HepG2 (cell line): ENCODE results near the gene ICAM3. TPM values are rescaled to one million over a fixed set of nuclear protein-coding genes. Genes with fewer than 3 reads are reported as not detected.

Experiments
- ATAC-seq: fragments of 200-7000 bp; cut with Tn5 transposase; 3 replicates; pipeline ENCODE4 v1.9.1; 2020; ENCODE audit warnings: mild to moderate bottlenecking, moderate library complexity
- BruUV-seq: library from RNA; stranded (reverse); fragments of 400-500 nt; replicated peaks from 2 replicates; lab custom pipeline; 2021; lab: Mats Ljungman, UMichigan
- CTCF ChIA-PET: fragments of 300-600 bp; formaldehyde crosslinking; extraction: SDS; loops from one replicate; lab custom pipeline; 2021; ENCODE audit warnings: low total read pairs, inconsistent platforms, low intra/inter-chr PET ratio; lab: Yijun Ruan, JAX
- POLR2A ChIA-PET: fragments of 350-600 bp; sonication (Branson Sonifier 250); formaldehyde crosslinking; loops from one replicate; lab custom pipeline; 2020; ENCODE audit warnings: antibody characterized with exemption, inconsistent platforms; lab: Yijun Ruan, JAX
- DNase-seq: peaks from one replicate; pipeline ENCODE4 v3.0.0-alpha.2; 2015; ENCODE audit warnings: low spot score
- FAIRE-seq: peaks from 3 replicates; lab custom pipeline; 2011; peaks lifted over from hg19 to GRCh38; lab: Jason Lieb, UNC
- H2AFZ ChIP-seq: one replicate; pipeline ENCODE4 v1.6.1; 2011; ENCODE audit warnings: low read length, inconsistent platforms
- H3K27ac ChIP-seq: fragments of 300-600 bp; 3 replicates; pipeline ENCODE4 v1.8.0; 2011; ENCODE audit warnings: mixed run types, mild to moderate bottlenecking, mixed read lengths, low read length, inconsistent platforms; ENCODE audit not compliant: insufficient read depth; ENCODE audit errors: extremely low read length
- H3K27me3 ChIP-seq, 2 experiments: fragments of 200-600 bp in 1 of 2; 2 replicates in 1 of 2; 3 replicates in 1 of 2; pipeline versions ENCODE4 v1.6.0 to v1.8.0; 2011; ENCODE audit warnings: low read length in 2 of 2, mild to moderate bottlenecking in 2 of 2, moderate library complexity in 2 of 2, inconsistent platforms in 1 of 2; ENCODE audit not compliant: insufficient read depth in 2 of 2, control insufficient read depth in 1 of 2
- H3K36me3 ChIP-seq, 2 experiments: fragments of 200-600 bp in 1 of 2; replicated peaks in 1 of 2; 2 replicates in 1 of 2; 3 replicates in 1 of 2; pipeline versions ENCODE4 v1.5.1 to v1.8.0; 2011; ENCODE audit warnings: low read length in 2 of 2, inconsistent platforms in 1 of 2; ENCODE audit not compliant: insufficient read depth in 2 of 2, control insufficient read depth in 1 of 2
- H3K4me1 ChIP-seq: 2 replicates; pipeline ENCODE4 v1.5.1; 2012; ENCODE audit warnings: low read length, inconsistent platforms; ENCODE audit not compliant: insufficient read depth
- H3K4me2 ChIP-seq: 2 replicates; pipeline ENCODE4 v1.6.0; 2011; ENCODE audit warnings: low read depth, low read length, inconsistent platforms
- H3K4me3 ChIP-seq, 3 experiments: fragments of 200-600 bp in 1 of 3; sonication (generic), shearing (Covaris generic) in 1 of 3; replicated peaks in 1 of 3; 2 replicates each; pipeline ENCODE4 v1.5.1; 2011 to 2016; ENCODE audit warnings: low read length in 3 of 3, inconsistent platforms in 2 of 3, low read depth in 2 of 3, mild to moderate bottlenecking in 2 of 3, control low read depth in 1 of 3, mixed read lengths in 1 of 3; ENCODE audit not compliant: insufficient read depth in 1 of 3
- H3K79me2 ChIP-seq: one replicate; pipeline ENCODE4 v1.6.1; 2011; ENCODE audit warnings: low read length, inconsistent platforms; ENCODE audit not compliant: insufficient read depth
- H3K9ac ChIP-seq: 2 replicates; pipeline ENCODE4 v1.6.0; 2011; ENCODE audit warnings: mild to moderate bottlenecking, low read depth, low read length, inconsistent platforms; ENCODE audit not compliant: insufficient read depth
- H3K9me3 ChIP-seq: 2 replicates; pipeline ENCODE4 v1.5.1; 2012; ENCODE audit warnings: mild to moderate bottlenecking, low read length
- H4K20me1 ChIP-seq: 2 replicates; pipeline ENCODE4 v1.6.0; 2011; ENCODE audit warnings: inconsistent platforms, mild to moderate bottlenecking, low read length, moderate library complexity; ENCODE audit not compliant: insufficient read depth
- ARID5B ChIP-seq: IDR thresholded peaks from 2 replicates; pipeline ENCODE4 v1.4.0; 2020; ENCODE audit warnings: mild to moderate bottlenecking, missing genetic modification reagents
- CHCHD3 ChIP-seq: sonication (generic); formaldehyde crosslinking; IDR thresholded peaks from 2 replicates; pipeline ENCODE4 v1.8.0; 2022; ENCODE audit warnings: mild to moderate bottlenecking, missing genetic modification reagents, moderate library complexity
- ELF3 ChIP-seq: IDR thresholded peaks from 2 replicates; pipeline ENCODE4 v1.6.1; 2016; ENCODE audit warnings: missing genetic modification reagents, missing compliant biosample characterization
- HMGXB3 ChIP-seq: sonication (generic); formaldehyde crosslinking; IDR thresholded peaks from 2 replicates; pipeline ENCODE4 v1.4.0; 2020; ENCODE audit warnings: missing genetic modification reagents, borderline replicate concordance
- MXI1 ChIP-seq: IDR thresholded peaks from 3 replicates; pipeline ENCODE4 v1.6.1; 2012; ENCODE audit warnings: low read depth, low read length, inconsistent platforms, borderline replicate concordance
- NPAS2 ChIP-seq: sonication (generic); formaldehyde crosslinking; IDR thresholded peaks from 2 replicates; pipeline ENCODE4 v1.8.0; 2022; ENCODE audit warnings: mild to moderate bottlenecking, missing genetic modification reagents, borderline replicate concordance
- NRL ChIP-seq: sonication (generic); formaldehyde crosslinking; IDR thresholded peaks from 2 replicates; pipeline ENCODE4 v1.5.0; 2020; ENCODE audit warnings: missing genetic modification reagents, mild to moderate bottlenecking, moderate library complexity, borderline replicate concordance
- THAP8 ChIP-seq: sonication (generic); formaldehyde crosslinking; IDR thresholded peaks from 2 replicates; pipeline ENCODE4 v1.5.1; 2020; ENCODE audit warnings: missing genetic modification reagents, mild to moderate bottlenecking, borderline replicate concordance
- YEATS2 ChIP-seq: sonication (generic); formaldehyde crosslinking; IDR thresholded peaks from 2 replicates; pipeline ENCODE4 v1.4.0; 2020; ENCODE audit warnings: missing genetic modification reagents, borderline replicate concordance
- YEATS4 ChIP-seq: sonication (generic); formaldehyde crosslinking; IDR thresholded peaks from 2 replicates; pipeline ENCODE4 v1.4.0; 2020; ENCODE audit warnings: missing genetic modification reagents, borderline replicate concordance
- ZIK1 ChIP-seq: sonication (generic); formaldehyde crosslinking; IDR thresholded peaks from 2 replicates; pipeline ENCODE4 v1.5.0; 2020; ENCODE audit warnings: mild to moderate bottlenecking, low read depth, missing genetic modification reagents, borderline replicate concordance
- ZNF724P ChIP-seq: sonication (generic); formaldehyde crosslinking; IDR thresholded peaks from 2 replicates; pipeline ENCODE4 v1.8.0; 2022; ENCODE audit warnings: missing genetic modification reagents, borderline replicate concordance
- ZNF768 ChIP-seq: sonication (generic); formaldehyde crosslinking; IDR thresholded peaks from 2 replicates; pipeline ENCODE4 v1.4.0; 2020; ENCODE audit warnings: missing genetic modification reagents
- WGBS: methylation state at CpG from one replicate; pipeline ENCODE4 v1.1.6; 2017; ENCODE audit warnings: low lambda C conversion rate; 5-methylcytosine and 5-hydroxymethylcytosine counted together
- in situ Hi-C: cut with HindIII; loops from 2 replicates; pipeline ENCODE4 v1.10.0; 2017; ENCODE audit warnings: low pct_unique_long_range_greater_than_20kb; ENCODE audit not compliant: extremely low pct_ligation_motif_present
- intact Hi-C: fragments of 100-400 bp; cut with micrococcal nuclease; formaldehyde crosslinking; loops from one replicate; pipeline ENCODE4 v1.10.0; 2022; ENCODE audit not compliant: unreplicated experiment
- polyA plus RNA-seq, 8 experiments: library from polyadenylated mRNA; depleted of rRNA in 3 of 8; stranded (reverse) in 7 of 8; unstranded in 1 of 8; fragments of >200 nt; fragmentation: Illumina TruSeq in 4 of 8; extraction: Trizol in 4 of 8; gene quantifications; 2 replicates each; pipeline versions ENCODE4 v1.2.1 to v1.2.3, GENCODE V29; 2011 to 2016; ENCODE audit warnings: low read depth in 4 of 8, missing spikeins in 1 of 8, mixed read lengths in 1 of 8; ENCODE audit not compliant: insufficient read depth in 1 of 8
- total RNA-seq, 5 experiments: library from RNA; depleted of rRNA; stranded (reverse); fragments of >200 nt; fragmentation: Illumina TruSeq; extraction: Trizol; gene quantifications; 2 replicates each; pipeline ENCODE4 v1.2.3, GENCODE V29; 2016; ENCODE audit warnings: low read depth in 1 of 5

Gene ICAM3
- total and polyA plus RNA-seq, 2 of the 13 experiments (the other 11 are each of a cell fraction or from before 2014, with no cell fraction given), result 14.1 to 21.0 TPM

GRCh38 chr19:10295305-10295846, 44.0 kb downstream of the ICAM3 start (continued):
- TF ChIP-seq ARID5B (CRISPR knock-in tag) (0 out of 2 replicates have a peak, but pooled peaks have one; percentile 24), YEATS2 (CRISPR knock-in tag) (0 out of 2 replicates have a peak, but pooled peaks have one; percentile 14), ZIK1 (CRISPR knock-in tag) (no peak), NRL (0 out of 2 replicates have a peak, but pooled peaks have one; percentile 48), ZNF724P (peak; percentile 48; the same call in 1 of the 2 replicates), ELF3 (CRISPR knock-in tag) (no peak), MXI1 (0 out of 3 replicates have a peak, but pooled peaks have one; percentile 30), YEATS4 (CRISPR knock-in tag) (0 out of 2 replicates have a peak, but pooled peaks have one; percentile 36), CHCHD3 (peak; percentile 52; the same call in 1 of the 2 replicates)

- FAIRE-seq (no peak), ATAC-seq (no peak), DNase-seq (no peak)
- in situ Hi-C loops (no loop called here), intact Hi-C loops (no loop called here)
- CTCF ChIA-PET, result no interaction called here
- Histone ChIP-seq H3K27ac (no peak overlapping the region), H3K4me1 (peaks cover 47% of the 10 kb centered on the region), H3K36me3 (no peaks in the 10 kb centered on the region), H3K4me2 (no peak overlapping the region), H2AFZ (no peak overlapping the region), H3K9ac (no peak overlapping the region), H3K4me3 (no peak overlapping the region), H3K79me2 (no peaks in the 10 kb centered on the region), H3K27me3 (peaks cover 0 to 20% of the 10 kb centered on the region in 2 experiments; a peak in 3 of 5 replicates), H4K20me1 (no peaks in the 10 kb centered on the region)
- no TSS peak for BruUV-seq
- POLR2A ChIA-PET, result no interaction called here
- 96% methylated on average over 7 of the region's 25 CpGs for WGBS
- TF ChIP-seq THAP8 (no peak), ZNF768 (CRISPR knock-in tag) (peak; percentile 14; the same call in 1 of the 2 replicates), HMGXB3 (no peak), NPAS2 (no peak)
- TF ChIP-seq, all 625 proteins: peak for 1
- H3K9me3 ChIP-seq, result no peaks in the 10 kb centered on the region
Observed at GRCh38 chr19:10294368-10294697, 45.1 kb downstream of the ICAM3 start.
